NCI-H2029 (cell line): ENCODE data around the gene FADS2.

ENCODE experiments used
- DNase-seq: peaks from one replicate; lab custom pipeline; 2025; lab: John Stamatoyannopoulos, UW

The FADS2 gene

DNA sequence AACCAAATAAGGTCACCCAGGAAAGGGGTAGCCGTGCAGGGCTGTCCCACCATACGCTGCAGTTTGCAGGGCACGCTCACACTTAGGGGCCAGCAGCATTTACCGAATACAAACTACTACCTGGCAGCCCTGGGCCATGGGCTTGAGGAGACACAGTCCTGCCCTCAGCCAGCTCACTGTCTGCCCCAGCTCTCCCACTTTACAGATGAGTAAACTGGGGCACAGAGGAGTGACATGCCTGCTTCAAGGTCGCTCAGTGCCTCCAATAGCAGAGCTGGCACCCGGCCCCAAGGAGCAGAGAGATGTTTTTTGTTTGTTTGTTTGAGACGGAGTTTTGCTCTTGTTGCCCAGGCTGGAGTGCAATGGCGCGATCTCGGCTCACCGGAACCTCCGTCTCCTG, 60.5 kb downstream of the FADS2 start:
- no peak for DNase-seq

DNA sequence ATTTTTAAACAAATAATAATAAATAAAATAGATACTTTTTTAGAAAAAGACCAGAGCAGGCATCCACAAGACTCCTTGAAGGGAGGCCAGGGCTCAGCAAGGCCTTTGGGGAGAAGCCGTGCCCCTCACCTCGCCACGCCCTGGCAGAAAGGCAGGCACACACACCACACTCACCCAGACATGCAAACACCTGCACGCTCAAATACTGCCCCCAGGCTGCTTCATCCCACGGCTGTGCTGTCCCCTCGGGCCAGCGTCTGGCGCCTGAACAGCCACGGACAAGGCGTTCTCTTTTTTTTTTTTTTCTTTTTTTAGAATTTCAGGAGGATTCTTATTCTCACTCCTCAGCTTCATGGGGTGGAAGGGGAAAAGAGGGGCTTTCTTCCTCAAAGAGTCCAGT, 61.7 kb downstream of the FADS2 start:
- no peak for DNase-seq

DNA sequence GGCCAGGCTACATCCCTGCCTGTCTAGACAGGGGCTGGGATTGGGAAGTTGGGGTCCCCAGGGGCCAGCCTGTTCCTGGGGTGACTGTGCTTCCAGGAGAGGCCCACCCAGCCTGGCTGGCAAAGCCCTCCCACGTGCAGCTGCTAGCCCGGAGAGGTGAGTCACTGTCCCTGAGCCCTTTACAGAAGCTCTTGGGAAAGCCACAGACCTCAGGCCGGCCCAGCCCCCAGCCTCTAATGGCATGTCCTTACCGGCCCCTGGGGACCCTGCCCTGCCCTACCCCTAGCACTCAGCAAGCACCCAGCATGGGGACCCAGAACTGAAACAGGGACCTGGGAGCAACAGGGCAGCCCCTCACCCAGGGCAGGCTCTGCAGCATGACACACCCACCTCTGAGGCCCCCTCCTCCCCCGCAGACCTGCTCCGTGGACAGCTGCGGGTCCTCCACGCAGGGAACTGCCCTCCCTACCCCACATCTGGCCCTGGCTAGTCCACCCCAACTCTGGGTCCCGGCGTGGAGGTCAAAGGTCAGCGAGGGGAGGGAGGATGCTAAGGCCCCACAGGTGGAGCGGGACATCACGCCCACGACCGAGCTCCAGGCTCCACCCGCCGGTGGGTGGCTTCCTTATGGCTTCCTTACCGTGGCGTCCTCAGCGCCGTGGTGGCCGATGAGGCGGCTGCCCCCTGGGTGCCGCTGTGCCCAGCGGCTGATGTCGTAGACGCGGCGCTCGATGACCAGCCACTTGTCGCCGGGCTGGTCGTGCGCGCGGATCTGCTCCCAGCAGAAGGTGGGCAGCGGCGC, 62.6 kb downstream of the FADS2 start:
- no peak for DNase-seq

DNA sequence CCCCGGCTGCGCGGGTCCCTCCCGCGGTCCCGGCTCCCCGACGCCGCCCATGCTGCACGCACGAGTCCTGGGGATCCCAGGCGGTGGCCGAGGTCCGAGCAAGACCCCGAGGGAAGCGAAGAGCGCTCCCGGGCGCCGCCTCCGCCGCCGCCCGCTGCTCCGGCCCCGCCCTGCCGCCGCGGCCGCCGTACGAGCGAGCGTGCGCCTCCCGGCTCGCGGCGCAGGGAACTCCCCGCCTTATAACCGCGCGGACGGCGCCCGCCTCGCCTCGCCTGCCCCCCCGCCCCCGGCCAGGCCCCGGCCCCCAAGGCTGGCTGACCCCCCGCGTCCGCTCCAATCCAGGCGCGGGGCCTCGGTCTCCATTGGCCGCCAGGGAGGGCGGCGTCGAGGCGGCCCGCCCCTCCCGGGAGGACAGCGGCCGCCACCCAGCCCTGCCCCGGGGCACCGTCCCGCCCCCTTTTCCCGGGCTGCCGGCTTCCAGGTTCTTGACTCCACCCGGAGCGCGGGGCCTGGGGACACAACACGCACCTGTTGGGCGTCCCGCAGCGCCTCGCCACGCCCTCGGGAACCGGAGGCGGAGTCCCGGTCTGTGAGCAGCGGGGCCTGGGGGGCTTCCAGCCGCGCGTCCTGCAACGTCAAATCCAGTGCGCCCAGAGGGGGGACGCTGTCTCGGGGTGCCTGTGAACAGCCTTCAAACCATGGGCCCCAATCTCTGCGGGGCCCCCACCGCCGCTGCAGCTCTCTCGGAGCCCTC, 63.4 kb downstream of the FADS2 start, which contains the start of gene FADS3:
FADS3 (minus strand) TSS at position 215 of the 754 bp plus-strand sequence; CDS start at position 51, 164 bp downstream.
- peak; percentile 52 for DNase-seq

DNA sequence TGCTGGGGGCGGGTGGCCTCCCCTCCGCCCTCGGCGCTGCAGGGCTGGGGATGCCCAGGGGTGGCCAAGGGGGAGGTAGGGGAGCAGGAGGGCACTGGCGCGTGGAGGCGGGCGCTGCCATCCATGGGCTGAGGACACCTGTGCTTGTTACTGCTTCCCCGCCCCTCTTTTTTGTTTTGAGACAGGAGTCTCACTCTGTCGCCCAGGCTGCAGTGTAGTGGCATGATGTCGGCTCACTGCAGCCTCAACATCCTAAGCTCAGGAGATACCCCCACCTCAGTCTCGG, 63.9 kb downstream of the FADS2 start:
- no peak for DNase-seq

DNA sequence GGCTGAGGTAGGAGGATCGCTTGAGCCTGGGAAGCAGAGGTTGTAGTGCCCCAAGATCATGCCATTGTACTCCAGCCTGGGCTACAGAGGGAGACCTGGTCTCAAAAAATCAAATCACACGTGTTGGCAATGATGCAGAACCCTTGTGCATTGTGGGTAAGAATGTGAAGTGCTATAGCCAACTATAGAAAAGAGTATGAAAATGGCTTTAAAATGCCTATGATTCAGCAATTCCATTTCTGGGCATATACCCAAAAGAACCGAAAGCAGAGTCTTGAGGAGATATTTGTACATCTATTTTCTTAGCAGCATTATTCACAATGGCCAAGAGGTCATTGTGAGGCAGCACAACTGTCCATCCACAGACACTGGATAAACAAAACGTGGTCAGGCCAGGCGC, 65.9 kb downstream of the FADS2 start:
- no peak for DNase-seq

DNA sequence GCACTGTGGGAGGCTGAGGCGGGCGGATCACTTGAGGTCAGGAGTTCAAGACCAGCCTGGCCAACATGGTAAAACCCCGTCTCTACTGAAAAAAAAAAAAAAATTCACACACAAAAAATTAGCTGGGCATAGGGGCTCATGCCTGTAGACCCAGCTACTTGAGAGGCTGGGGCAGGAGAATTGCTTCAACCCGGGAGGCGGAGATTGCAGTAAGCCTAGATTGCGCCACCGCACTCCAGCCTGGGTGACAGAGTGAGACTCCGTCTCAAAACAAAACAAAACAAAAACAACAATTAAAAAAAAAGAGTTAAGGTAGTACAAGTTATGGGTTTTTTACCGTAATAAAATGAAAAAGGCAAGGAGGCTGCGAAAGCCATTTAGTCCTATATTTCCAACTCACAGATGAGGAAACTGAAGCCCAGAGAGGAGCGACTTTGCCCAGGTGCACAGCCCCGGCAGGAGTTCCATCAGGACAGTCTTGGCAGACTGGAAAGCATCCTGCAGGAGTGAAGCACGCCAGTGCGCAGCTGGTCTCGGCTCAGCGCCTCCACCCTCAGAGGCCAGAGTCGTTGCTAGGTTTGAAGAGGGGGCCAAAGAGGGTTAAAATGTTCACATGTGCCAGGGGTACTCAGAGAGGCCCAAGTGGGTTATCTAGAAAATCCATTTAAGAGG, 67.1 kb downstream of the FADS2 start:
- no peak for DNase-seq

DNA sequence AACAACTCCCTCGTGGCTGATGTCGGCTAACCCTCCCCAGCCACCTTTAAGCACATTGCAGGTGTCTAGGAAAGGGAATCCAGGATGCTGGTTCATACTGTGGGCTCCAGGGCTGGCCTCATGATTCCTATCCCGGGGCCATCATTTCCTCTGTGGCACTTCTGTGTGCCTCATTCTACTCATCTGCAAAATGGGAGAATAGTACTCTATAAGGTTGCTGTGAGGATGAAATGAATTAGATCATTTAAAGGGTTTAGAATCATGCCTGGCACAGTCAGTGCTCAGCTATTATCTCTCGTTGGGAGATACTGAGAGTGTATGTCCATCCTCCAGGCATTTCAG, 67.6 kb downstream of the FADS2 start:
- no peak for DNase-seq

DNA sequence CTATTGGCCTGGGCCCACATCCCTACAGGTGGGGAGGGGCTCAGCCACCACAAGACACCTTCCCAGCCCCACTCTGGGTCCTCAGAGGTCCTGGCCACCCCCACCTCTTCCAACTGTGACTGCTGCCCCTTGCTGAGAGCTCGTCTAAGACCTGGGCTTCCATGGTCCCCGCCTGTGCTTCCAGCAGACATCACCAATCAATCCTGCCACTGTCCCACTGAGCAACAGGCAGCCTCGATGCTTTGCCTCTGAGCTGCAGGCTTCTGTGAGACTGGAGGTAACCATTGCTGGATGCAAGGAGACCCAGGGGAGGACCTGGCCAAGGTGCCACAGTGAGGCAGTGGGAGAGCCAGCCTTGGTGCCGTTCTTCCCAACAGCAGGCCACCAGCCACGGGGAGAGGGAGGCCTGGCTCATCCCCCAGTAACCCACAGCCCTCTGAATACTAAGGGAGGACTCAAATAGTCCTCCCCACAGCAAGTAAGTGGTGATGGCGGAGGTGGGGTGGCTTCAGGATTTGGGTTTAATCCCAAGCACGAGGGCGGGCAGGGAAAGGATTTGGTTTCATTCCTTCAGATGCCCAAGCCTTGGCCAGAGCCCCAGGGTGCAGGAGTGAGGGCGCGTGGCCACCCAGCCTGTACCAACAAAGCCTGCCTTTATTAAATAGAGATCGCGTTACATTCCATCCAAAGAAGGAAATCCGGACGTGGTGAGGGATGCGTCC, 68.7 kb downstream of the FADS2 start:
- DNase-seq, result no peak

DNA sequence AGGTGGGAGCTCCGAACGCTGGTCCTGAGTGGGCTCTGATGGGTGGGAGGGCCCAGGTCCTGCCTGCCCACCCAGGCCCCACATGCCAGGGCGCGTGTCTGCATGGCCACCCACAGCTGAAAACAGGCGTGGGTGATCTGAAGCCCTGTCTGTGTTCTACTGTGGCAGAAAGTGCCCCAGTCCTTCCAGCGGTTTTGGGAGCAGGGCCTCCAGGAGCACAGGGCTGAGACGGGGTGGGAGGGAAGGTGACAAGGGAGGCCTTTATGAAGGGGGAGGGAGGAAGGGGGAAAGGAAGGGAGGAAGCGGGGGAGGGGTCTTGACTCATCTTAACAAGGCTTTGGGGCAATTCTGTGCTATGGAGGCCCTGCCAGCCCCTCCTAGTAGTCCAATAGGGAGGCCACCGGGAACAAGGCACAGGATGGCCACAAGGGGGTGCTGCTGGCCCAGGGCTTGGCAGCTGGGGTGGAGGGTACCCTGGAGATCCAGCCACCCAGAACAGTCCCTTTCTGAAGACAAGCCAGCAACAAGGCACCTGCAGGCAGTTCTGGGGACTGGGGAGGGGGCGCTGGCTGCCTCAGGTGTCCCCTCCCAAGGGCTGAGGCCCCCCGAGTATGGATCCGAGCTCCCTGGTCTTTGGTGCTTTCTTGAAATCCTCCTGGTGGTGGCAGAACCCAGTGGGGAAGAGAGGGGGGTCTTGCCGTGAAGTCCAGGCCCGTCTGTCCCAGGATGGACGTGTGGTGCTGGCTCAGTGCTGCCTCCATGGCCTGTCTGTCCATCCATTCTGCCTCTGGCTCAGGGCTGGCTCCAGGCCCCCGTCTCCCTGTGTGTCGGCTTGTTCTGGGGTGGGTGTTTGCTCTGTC, 69.5 kb downstream of the FADS2 start:
- peak; percentile 41 for DNase-seq

DNA sequence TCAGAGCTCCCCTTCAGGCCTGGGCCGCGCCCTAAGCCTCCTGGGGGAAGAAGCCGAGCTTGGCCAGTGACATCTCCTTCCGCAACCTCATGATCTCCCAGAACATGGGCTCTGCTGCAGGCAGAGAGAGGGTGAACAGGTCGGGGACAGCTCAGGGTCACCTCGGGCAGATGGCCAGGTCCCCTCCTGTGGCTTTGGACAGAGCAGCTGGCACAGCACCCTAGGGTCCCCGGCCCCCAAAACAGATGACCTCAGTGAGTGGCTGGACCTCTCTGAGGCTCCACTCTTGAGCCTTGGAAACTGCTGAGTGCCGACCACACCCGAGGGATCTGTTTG, 70.1 kb downstream of the FADS2 start:
- DNase-seq, result no peak

DNA sequence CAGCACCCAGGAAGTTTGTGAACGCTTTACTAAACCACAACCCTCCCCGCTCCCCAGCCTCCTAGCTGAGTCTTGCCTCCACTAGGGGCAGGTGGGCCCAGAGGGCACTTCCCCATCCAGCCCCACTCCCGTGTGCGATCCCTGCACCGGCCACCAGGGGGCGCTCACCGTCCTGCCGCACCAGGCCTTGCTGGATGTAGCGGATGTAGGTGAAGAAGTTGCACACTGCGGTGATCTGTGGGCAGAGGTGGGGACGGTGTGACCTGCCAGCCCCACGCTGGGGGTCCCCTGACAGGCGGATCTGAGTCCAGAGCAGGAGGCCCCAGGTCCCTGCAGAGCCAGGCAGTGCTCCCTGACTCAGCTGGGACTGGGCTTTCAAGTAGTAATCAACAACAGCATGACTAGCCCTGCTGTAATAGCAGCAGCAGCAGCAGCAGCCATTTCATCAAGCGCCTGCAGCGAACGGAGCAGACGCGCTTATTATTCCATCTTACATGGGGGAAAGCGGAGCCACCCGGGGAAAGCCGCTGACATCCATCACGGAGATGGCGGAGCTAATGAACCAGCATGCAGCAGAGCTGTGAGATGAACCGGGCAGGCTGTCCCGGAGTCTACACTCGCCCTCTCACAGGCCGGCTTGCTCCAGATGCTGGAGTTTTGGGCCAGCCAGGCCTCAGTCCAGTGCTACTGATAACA, 71.2 kb downstream of the FADS2 start:
- peak; percentile 54 for DNase-seq

DNA sequence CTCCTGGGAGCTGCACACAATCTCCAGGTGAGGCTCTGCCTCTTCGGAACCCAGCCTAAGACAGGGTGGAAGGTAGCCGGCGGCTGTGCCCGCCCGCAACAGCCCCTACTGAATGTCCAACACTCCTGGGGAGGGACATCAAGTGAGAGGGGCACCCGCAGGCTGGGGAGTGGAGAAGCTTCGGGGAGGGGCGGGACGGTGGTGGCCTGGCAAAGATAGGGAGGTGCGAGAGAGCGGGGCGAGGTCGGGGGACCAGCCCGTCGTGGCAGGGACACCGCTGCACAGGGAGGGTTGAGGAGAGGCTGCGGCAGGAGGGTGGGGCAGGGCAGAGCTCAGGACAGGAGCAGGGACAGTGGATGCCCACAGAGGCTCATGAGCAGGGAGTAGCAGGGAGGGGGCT, 72.2 kb downstream of the FADS2 start:
- no peak for DNase-seq

DNA sequence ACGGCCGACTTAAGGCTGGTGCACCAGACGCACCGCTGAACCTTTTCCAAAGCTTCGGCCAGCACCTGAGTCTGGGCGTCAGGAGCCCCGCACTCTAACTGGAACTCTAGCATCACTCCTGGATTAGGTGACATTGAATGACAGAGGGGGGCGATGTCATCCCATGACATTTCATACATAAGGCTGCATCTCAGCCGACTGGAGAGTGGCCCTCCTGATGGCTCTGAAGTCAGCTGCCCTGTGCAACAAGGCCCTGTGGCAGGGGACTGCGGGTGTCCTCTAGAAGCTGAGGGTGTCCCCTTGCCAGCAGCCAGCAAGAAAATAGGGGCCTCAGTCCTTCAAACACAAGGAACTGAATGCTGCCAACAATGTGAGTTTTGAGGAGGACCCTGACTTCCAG, 73.3 kb downstream of the FADS2 start:
- DNase-seq, result no peak

DNA sequence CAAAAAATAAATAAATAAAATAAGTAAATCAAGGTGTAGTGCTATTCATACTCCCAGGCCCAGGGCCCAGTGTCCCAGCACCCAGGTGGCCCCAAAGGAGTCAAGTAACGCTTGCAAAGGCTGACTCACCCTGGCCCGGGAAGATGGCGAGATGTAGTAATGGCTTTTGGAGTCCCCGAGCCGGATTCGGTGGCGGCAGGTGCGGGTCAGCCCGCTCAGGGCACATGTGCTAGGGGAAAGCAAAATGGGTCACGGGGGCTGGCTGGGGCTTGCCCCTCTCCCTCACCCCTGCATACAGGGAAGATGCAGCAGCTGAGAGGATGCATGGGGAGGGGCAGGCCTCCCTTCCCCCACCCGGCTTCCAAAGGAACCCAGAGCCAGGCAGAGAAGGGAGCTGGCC, 74.2 kb downstream of the FADS2 start:
- DNase-seq, result no peak

DNA sequence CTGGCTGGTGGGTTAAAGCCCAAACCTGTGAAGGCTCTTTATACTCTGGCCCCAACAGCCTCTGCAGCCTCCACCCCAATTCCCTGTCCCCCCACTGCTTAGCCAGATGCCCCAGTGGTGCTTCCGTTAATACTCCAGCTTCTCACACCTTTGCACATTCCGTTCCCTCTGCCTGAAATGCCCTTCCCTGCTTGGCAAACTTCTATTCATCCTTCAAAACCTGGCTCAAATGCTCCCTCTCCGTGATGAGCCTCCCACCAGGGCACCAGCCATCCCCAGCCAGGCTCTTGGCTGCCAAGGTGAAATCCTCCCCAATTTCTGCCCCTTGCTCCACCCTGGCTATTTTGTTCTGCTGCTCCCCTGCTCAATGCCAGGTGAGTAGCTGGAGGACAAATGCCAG, 75.7 kb downstream of the FADS2 start:
- no peak for DNase-seq

DNA sequence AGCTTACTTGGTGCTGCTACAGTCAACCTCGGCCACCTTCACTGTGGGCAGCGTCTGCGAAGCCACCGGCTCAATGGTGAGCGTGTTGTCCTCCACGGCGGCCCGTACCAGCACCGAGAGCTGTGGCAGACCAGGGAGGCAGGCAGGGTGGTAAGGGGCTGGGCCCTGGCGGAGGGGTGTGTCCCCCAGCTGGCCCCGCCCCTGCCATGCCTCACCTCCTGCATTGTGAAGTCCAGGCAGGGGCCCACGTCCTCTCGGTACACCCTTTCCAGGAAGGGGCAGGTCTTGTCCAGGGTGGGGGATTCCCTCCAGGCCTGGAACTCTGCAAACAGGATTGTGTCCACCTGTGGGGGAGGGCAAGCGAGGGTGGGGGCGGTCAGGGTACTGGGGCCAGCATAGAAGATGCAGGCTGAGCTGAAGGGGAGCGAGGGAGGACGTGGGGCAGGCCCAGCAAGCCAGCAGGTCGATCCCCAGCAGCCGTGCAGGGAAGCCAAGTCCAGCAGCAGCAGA, 76.5 kb downstream of the FADS2 start:
- no peak for DNase-seq

DNA sequence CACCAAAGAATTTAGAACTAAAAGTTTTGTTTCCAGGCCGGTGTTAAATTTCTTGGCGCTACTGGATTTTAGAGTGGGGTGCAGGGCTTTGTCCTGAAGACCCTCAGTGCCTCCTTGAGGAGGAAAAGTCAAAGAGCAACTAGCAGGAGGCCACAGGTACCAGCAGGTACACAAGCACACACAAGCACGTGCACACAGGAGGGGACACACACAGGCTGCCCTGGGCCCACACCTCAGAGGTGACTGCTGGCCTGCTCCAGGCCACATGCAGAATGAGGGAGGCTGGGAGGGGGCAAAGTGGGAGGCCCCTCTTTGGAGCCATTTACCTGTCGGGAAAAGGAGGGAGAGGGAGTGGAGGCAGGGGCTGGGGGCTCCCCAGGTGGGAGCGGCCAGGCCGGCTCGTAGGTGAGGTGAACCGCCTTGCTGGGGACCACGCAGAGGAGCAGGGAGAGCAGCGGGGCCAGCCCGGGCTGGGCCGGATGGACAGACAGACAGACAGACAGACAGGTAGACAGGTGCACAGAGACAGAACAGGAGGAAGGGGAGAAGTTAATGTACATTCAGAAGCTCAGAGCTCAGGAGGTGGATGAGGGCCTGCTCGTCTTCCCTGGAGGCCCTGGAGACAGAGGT, 77.1 kb downstream of the FADS2 start:
- DNase-seq, result no peak

DNA sequence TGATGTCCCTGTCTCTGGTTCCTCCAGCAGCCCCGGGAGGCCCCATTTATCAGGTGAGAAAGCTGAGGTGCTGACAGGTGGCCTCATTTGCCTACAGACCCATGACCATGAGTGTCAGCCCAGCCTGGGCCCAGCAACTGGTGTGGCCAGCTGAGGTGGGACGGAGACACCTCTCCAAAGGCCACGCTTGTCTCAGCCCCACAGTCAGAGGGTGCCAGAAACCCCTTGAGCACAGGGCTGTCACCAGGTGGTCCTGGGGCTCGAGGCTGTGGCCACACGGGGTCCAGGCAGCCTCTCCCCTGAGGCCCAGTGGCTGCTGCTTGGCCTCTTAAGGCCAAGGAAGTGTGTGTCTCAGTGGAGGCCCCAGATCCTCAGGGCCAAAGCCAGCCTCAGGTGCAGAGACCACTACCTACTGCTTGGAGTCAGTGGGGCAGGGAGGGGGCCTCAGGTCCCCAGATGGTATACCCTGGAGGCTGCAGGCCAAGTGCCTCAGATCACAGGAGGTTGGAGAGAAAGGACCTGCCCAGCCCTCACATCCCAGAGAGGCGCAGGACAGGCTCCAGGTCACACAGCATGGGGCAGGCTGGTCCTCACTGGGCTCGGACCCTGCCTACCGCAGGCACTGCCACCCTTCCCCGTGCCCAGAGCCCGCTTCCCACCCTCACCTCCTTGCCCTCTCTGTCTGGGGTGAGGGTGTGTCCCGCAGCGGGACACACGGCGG, 77.9 kb downstream of the FADS2 start:
- DNase-seq, result no peak

DNA sequence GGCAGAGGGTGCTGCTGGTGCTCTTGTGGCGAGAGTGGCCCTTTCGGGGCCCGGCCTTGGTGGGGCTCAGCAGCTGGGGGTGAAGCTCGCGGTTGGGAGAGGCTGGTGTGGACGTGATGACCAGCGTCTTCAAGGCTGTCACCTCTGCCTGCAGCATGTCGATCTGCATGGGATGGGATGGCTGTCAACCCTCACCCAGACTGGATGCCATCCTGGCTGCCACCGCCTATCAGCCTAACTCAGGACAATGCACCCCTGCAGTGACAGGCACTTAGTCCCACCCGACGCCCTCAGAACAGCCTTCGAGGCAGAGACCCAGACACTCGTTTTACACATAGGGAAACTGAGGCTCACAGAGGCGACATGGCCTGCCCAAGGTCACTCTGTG, 78.4 kb downstream of the FADS2 start:
- no peak for DNase-seq
